Measurements from ENCODE around the gene IQCE. TPM values are rescaled to one million over a fixed set of nuclear protein-coding genes. Genes with fewer than 3 reads are reported as not detected.

IQCE gene
- total RNA-seq, 1 donor = 4.6 TPM

DNA sequence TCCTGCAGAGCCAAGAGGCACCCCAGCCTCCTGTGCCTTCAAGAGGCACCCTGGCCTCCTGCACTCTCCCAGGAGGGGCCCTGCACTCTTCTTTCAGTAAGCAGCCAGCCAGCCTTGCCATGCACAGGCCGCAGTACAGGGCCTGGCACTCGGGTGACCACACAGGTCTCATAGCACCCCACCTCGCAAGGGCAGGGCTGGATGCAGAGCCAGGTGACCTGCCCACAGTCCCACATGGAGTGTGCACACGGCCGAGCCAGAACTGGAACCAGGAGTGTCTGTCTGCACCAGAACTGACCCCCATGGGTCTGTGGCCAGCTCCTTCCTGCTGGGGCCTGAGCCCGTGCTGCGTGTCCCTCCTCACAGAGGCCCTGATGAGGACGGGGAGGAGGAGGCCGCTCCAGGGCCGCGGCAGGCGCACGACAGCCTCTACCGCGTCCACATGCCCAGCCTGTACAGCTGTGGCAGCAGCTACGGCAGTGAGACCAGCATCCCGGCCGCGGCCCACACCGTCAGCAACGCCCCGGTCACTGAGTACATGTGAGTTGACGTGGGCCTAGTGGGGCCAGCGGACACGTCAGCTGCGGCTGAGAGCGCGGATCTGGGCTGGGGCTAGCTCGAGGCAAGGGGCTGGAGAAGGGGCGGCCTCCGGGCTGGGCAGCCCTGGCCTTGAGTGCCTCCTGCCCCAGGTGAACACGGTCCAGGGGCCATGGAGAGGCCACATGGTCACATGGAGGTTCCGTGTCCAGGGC, 99.3 kb downstream of the IQCE start:
- DNase-seq (ENCODE audit: low read depth in 2 of 3, low spot score in 2 of 3) = no peak

DNA sequence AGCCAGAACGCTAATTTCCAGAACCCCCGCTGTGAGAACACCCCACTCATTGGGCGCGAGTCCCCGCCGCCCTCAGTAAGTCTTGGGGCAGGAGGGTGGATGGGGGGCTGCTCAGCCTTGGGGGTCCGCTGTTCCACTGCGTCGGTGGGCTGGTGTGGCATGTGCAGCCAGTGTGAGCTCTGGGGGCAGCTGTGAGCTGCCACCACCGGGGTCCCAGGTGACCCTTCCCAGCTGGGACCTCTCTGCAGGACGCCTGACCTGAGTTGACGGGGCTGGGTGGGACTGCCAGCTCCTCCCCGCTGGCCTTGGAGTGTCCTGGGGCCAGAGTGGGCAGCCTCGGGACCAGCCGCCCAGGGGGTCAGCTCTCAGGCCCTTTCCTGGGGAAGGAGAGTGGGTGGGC, 100.2 kb downstream of the IQCE start:
- no peak for DNase-seq (ENCODE audit: low read depth in 2 of 3, low spot score in 2 of 3)

DNA sequence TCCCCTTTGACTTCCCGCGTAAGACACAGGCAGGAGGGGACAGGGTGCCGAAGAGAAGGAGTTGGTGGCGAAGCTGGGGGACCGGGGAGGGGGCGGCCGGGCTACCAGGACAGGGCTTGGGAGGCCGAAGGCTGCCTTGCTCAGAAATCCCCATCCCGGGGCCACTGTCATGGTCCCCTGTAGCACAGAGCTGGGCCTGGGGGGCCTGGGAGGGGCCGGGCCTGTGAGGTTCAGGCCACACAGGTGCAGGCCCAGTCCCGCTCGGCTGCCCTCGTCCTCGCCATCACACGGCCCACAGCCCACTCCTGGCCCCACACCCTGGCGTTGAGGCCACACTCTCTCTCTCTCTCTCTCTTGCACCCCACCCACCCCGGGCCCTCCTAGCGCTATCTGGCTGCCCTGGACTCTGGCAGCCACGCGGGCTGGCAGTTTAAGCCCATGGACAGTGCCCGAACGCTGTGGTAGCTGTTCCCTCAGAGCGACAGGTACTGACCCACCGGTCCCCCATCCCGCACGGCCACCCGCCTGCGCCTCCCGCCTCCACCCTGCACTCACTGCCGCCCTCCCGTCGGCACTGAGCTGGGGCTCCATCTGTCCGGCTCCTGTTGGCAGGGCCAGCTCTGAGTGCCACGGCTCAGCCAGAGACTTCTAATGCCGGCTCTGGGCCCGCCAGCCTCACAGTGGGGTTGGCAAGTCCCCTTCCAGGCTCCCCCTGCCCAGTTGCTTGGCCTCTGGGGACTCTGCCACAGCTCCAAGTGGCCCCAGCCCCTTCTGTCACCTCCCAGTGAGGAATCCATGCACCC, 101.0 kb downstream of the IQCE start:
- no peak for DNase-seq (ENCODE audit: low read depth in 2 of 3, low spot score in 2 of 3)

DNA sequence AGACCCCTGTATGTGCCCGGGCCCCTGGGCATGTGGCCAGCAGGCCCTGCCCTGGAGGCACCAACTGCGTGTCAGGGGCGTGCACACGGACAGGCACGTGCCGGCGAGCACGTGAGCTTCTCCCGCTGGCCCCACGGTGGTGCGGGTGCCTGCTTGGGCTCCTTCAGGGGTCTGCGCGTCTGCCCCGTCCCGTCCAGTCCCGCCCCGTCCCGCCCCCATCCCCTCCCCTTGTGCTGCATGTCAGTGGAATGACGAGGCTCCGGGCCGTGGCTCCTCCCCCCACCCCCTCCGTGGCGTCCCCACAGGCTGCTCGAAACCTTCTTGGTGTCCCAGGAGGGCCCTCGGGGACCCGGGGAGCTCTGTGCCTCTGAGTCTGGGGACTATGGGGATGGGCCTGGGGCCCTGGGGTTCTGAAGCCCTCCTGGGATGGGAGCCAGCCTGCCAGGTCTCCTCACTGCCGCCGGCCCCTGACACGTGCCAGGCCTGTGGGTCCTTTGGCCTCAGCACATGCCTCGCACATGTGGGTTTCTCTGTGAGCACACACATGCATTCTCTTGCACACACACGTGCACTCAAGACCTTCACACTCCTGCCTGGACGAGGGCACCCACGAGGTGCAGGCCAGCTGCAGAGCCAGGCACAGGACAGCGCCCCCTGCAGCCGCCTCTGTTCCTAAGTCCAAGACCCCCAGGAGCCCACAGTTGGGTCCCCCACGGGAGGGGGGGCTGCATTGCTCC, 101.7 kb downstream of the IQCE start:
- no peak for DNase-seq (ENCODE audit: low read depth in 2 of 3, low spot score in 2 of 3)

DNA sequence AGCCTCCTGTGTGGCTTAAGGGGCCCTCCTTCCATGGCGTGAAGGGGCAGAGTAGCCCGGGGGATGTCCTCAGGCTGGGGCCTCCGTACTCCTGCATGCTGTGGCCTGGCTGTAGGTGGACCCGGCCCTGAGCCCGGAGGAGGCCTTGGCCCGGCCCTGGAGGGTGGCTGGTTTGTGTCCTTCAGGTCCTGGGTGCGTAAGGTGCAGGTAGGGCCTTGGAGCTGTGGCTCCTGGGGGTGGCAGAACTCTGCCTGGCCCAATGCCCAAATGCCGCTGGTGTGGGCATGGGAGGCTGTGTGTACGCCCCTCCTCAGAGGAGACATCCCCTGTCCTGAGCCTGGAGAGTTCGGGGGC, 102.3 kb downstream of the IQCE start:
- no peak for DNase-seq (ENCODE audit: low read depth in 2 of 3, low spot score in 2 of 3)

DNA sequence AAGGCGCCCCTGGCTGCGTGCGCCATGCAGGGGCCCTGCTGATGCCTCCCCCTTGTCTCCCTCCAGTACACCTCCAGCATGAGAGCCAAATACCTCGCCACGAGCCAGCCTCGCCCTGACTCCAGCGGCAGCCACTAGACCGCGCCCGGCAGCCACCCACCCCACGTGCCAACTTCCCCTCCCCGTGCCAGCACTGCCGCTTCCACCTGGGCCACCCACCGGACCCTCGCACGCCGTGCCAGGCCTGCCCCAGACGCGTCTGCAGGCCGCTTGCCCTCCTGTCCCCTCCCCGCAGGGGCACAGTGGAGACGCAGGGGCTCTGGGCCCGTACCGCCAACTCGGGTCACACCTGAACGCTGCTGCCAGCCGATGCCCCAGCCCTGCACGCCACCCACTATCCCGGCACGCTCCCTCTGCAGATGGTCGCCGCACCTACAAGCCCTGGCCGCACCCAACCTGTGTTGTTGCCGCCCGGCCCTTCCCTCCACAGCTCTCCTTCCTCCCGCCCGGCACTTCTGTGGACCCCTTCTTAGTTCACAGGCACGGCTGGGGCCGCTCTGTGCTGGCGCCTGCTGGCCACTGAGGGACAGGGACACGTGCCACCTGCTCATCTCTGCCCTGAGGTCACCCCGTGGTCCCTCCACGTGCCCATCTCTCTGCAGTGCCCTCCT, 103.0 kb downstream of the IQCE start:
- DNase-seq (ENCODE audit: low read depth in 2 of 3, low spot score in 2 of 3) = no peak

DNA sequence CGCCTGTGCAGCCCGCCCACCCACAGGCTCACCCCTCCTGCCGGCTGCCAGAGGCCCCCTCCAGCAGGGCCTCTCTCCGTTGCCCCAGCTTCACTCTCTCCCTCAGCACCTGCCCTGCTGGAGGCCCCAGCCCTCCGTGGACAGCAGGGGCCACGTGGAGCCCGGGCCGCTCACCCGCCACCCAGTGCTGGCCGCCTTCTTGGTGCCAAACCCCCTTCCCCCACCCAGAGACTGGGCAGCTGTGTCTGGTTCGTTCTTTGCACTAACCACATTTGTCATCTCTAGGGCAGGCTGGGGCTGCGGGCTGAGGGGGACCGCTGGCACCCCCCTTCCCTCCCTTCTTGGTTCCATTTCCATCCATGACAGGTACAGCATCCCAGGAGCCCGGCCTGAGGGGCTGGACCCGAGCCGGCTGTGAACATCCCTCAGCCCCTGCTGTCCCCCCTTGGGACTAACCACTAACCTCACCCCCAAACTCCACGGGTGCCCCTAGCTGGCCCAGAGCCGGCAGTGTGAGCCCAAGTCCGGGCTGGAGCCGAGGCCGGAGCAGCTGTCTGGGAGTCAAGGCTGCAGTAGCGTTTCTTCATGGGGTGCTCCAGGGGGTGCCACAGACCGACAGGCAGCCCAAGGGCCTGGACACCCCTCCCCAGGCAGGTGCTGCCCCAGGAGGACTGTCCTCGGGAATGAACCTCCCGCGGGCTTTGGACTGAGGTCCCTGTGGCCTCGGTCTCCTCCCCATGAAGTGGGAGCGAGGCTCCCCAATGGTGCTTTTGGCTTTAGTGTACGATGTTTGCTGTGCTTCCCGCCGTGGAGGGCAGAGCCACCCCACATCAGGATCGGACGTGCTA, 103.7 kb downstream of the IQCE start:
- DNase-seq (ENCODE audit: low read depth in 2 of 3, low spot score in 2 of 3) = no peak

DNA sequence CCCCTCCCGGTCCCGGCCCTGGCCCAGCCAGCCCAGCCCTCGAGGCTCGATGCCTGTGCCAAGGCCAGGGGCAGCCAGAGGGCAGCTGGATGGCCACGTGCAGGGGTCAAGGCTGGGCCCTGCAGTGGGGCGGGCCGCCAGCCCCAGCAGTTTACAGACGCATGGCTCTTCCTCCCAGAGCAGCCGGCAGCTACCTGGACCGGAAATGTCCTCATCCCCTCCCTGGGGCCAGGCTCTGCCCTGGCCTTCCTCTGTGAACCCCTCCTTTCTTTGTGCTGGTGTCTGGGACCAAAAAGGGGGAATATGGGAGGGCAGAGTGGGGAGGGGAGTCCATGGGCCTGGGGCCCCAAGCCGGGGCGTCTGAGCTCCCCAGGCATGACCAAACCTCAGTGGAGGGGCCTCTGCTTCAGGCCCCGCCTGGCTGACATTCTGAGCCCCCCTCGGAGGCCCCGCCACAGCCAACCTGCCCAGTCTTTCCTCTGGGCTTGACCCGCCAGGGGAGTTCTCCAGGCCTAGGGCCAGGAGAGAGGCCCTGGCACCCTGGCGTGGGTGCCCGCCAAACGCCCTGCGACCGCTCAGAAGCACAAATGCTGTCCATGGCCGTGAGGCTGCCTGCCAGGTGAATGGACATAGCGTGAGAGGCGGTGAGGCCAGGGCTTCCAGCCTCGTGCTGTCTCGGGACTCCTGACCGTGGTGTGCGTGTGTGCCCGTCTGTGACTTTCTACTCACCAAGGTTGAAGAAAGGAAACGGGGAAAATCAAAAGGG, 104.5 kb downstream of the IQCE start:
- no peak for DNase-seq (ENCODE audit: low read depth in 2 of 3, low spot score in 2 of 3)

DNA sequence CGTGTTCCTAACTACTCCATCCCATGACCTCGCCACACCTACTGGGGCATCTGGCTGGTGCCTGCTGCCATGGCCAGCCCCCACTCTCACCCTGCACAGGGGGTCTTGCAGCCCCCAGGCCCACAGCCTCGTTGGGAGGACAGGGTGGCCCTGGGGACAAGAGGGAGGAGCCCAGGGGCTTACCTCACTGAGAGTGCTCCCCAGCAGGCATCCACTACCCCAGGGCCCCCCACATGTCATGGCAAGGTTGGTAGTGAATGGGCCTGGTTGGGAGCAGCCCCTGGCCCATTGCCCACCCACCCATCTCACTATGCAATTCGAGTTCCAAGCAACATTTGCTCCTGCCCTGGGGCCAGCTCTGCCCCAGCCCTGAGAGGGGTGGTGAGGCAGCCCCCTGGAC, 105.2 kb downstream of the IQCE start:
- no peak for DNase-seq (ENCODE audit: low read depth in 2 of 3, low spot score in 2 of 3)

Small RNAs within 50 kb of the gene (small RNA-seq; reads per million reads assigned to genes)
- gene MIR4648 = not detected

Other genes with a start within 250 kb of the IQCE start
- 5.7 TPM for gene SNX8, start 244.5 kb upstream of the IQCE start, total RNA-seq
- 117 TPM for gene EIF3B, start 204.2 kb upstream of the IQCE start, total RNA-seq
- gene CHST12, start 155.4 kb upstream of the IQCE start, total RNA-seq = 29.6 TPM
- gene GRIFIN, start 82.6 kb upstream of the IQCE start, total RNA-seq = not detected
- gene LFNG, start 39.2 kb upstream of the IQCE start, total RNA-seq = 22.4 TPM
- gene BRAT1, start 3.5 kb upstream of the IQCE start, total RNA-seq = 46.6 TPM
- 41.2 TPM for gene TTYH3, start 73.0 kb downstream of the IQCE start, total RNA-seq
- 2.4 TPM for gene AMZ1, start 129.2 kb downstream of the IQCE start, total RNA-seq

All from hematopoietic multipotent progenitor cell (in vitro differentiated cells).